ENCODE data around the gene MEN1. TPM values are rescaled to one million over a fixed set of nuclear protein-coding genes. Genes with fewer than 3 reads are reported as not detected.

The MEN1 gene
- total RNA-seq, 1 experiment from 2014 or later, result 32.7 TPM

- BruUV-seq (replicated peaks), result no TSS peak
- no peak for DNase-seq
- Mint-ChIP-seq H3K36me3 (ENCODE audit: insufficient read depth, unreplicated experiment) (peaks cover 16% of the 10 kb centered on the region), H3K4me1 (ENCODE audit: low read depth, unreplicated experiment) (peaks cover 9% of the 10 kb centered on the region), H3K27me3 (ENCODE audit: insufficient read depth, unreplicated experiment) (no peaks in the 10 kb centered on the region), H3K4me3 (ENCODE audit: unreplicated experiment) (peak overlapping the region; percentile 87), H3K27ac (ENCODE audit: unreplicated experiment) (no peak overlapping the region), H3K9me3 (ENCODE audit: unreplicated experiment) (no peaks in the 10 kb centered on the region)
- Histone ChIP-seq H3K4me3 (ENCODE audit: low read depth, low read length) (no peak overlapping the region), H3K4me1 (peaks cover 20% of the 10 kb centered on the region), H3K27me3 (replicated peaks; ENCODE audit: control insufficient read depth, insufficient read depth, low read length) (no peaks in the 10 kb centered on the region), H3K36me3 (ENCODE audit: control insufficient read depth, insufficient read depth, low read length) (peaks cover 2% of the 10 kb centered on the region; the same call in 1 of the 2 replicates), H3K9me3 (no peaks in the 10 kb centered on the region)
- POLR2A ChIA-PET, result no interaction called here
- no peak for TF ChIP-seq CTCF (IDR thresholded peaks at IDR 0.05; ENCODE audit: insufficient read depth in 1 of 2, low read depth in 1 of 2, low read length in 1 of 2, severe bottlenecking in 1 of 2, unreplicated experiment in 1 of 2)
- intact Hi-C loops (cut with micrococcal nuclease; ENCODE audit: unreplicated experiment), result loop anchor here (2.0 to 5.0 kb wide), 3 partner anchors 23 to 91 kb away; partner anchors contain the start of genes CDC42BPG and SF1
- CTCF ChIA-PET, result no interaction called here
These were observed 8.6 kb downstream of the MEN1 start for GRCh38 chr11:64801561-64802369.

GRCh38 chr11:64801158-64801464, 9.2 kb downstream of the MEN1 start:
- Histone ChIP-seq H3K27me3 (replicated peaks; ENCODE audit: control insufficient read depth, insufficient read depth, low read length) (no peaks in the 10 kb centered on the region), H3K36me3 (ENCODE audit: control insufficient read depth, insufficient read depth, low read length) (peaks cover 2% of the 10 kb centered on the region; the same call in 1 of the 2 replicates), H3K4me1 (peaks cover 20% of the 10 kb centered on the region), H3K4me3 (ENCODE audit: low read depth, low read length) (no peak overlapping the region), H3K9me3 (no peaks in the 10 kb centered on the region)
- no peak overlapping the region for H3K4me3 Mint-ChIP-seq (ENCODE audit: unreplicated experiment)
- DNase-seq, result no peak
- no peaks in the 10 kb centered on the region for H3K9me3 Mint-ChIP-seq (ENCODE audit: unreplicated experiment)
- ChIA-PET CTCF (no interaction called here), POLR2A (no interaction called here)
- intact Hi-C loops (cut with micrococcal nuclease; ENCODE audit: unreplicated experiment), result loop anchor here (5.0 kb wide), 2 partner anchors 41 to 91 kb away; partner anchors contain the start of gene CDC42BPG
- no TSS peak for BruUV-seq (replicated peaks)
- no peaks in the 10 kb centered on the region for H3K27me3 Mint-ChIP-seq (ENCODE audit: insufficient read depth, unreplicated experiment)
- H3K36me3 Mint-ChIP-seq (ENCODE audit: insufficient read depth, unreplicated experiment), result peaks cover 16% of the 10 kb centered on the region
- H3K27ac Mint-ChIP-seq (ENCODE audit: unreplicated experiment), result no peak overlapping the region
- H3K4me1 Mint-ChIP-seq (ENCODE audit: low read depth, unreplicated experiment), result peaks cover 9% of the 10 kb centered on the region
- TF ChIP-seq CTCF (IDR thresholded peaks at IDR 0.05; ENCODE audit: insufficient read depth in 1 of 2, low read depth in 1 of 2, low read length in 1 of 2, severe bottlenecking in 1 of 2, unreplicated experiment in 1 of 2), result no peak

- no peaks in the 10 kb centered on the region for H3K9me3 ChIP-seq
- Mint-ChIP-seq H3K27ac (ENCODE audit: unreplicated experiment) (no peak overlapping the region), H3K4me3 (ENCODE audit: unreplicated experiment) (no peak overlapping the region), H3K9me3 (ENCODE audit: unreplicated experiment) (no peaks in the 10 kb centered on the region), H3K4me1 (ENCODE audit: low read depth, unreplicated experiment) (peaks cover 9% of the 10 kb centered on the region), H3K36me3 (ENCODE audit: insufficient read depth, unreplicated experiment) (peaks cover 11% of the 10 kb centered on the region), H3K27me3 (ENCODE audit: insufficient read depth, unreplicated experiment) (no peaks in the 10 kb centered on the region)
- CTCF ChIA-PET, result interaction anchor here (1.2 kb wide), 1 partner anchor 22 kb away, joined by 4 read pairs; the partner anchor contains the start of gene SF1
- POLR2A ChIA-PET, result interaction anchor here (1.8 kb wide), 1 partner anchor 22 kb away, joined by 15 read pairs; the partner anchor contains the start of gene SF1
- H3K4me1 ChIP-seq, result peaks cover 20% of the 10 kb centered on the region
- TF ChIP-seq CTCF (IDR thresholded peaks at IDR 0.05; ENCODE audit: insufficient read depth in 1 of 2, low read depth in 1 of 2, low read length in 1 of 2, severe bottlenecking in 1 of 2, unreplicated experiment in 1 of 2), result no peak
- intact Hi-C loops (cut with micrococcal nuclease; ENCODE audit: unreplicated experiment), result loop anchor here (5.0 kb wide), 2 partner anchors 42 to 92 kb away; partner anchors contain the start of gene CDC42BPG
- H3K4me3 ChIP-seq (ENCODE audit: low read depth, low read length), result no peak overlapping the region
- BruUV-seq (replicated peaks), result no TSS peak
- H3K36me3 ChIP-seq (ENCODE audit: control insufficient read depth, insufficient read depth, low read length), result peaks cover 2% of the 10 kb centered on the region
- no peaks in the 10 kb centered on the region for H3K27me3 ChIP-seq (replicated peaks; ENCODE audit: control insufficient read depth, insufficient read depth, low read length)
- no peak for DNase-seq
These were observed 9.8 kb downstream of the MEN1 start for GRCh38 chr11:64800303-64801157.

All from Caco-2 (cell line).